Neural progenitor cell (in vitro differentiated cells): ENCODE data around the gene ABHD12.

Source experiments
- CTCF ChIP-seq: fragments of 200-600 bp; sonication (generic); IDR thresholded peaks from 2 replicates; pipeline ENCODE4 v1.5.1; 2017; ENCODE audit warnings: antibody characterized with exemption, mild to moderate bottlenecking
- EZH2 ChIP-seq: fragments of 200-600 bp; sonication (generic); IDR thresholded peaks from 2 replicates; pipeline ENCODE4 v1.6.1; 2017; ENCODE audit warnings: antibody characterized with exemption, mild to moderate bottlenecking, moderate library complexity
- EZH2phosphoT487 ChIP-seq: fragments of 200-600 bp; sonication (generic); IDR thresholded peaks from 2 replicates; pipeline ENCODE4 v1.6.1; 2017; ENCODE audit warnings: antibody characterized with exemption

- no peak for TF ChIP-seq CTCF
- no peak for TF ChIP-seq EZH2
- TF ChIP-seq EZH2phosphoT487, result no peak
These were observed 136.1 kb downstream of the ABHD12 start for GRCh38 chr20:25254571-25254970.
